HG03378 (cell line): ENCODE results near the gene POP7.
"Not testable (repeated sequence)": the region's sequence is repeated elsewhere in the genome, so short reads cannot be mapped to it uniquely, and the experiment has no call there.

Experiments
- ATAC-seq: cut with Tn5 transposase; IDR thresholded peaks from one replicate; pipeline ENCODE4 v1.9.1; 2021; ENCODE audit warnings: mild to moderate bottlenecking, moderate library complexity; ENCODE audit not compliant: unreplicated experiment

The POP7 gene

DNA sequence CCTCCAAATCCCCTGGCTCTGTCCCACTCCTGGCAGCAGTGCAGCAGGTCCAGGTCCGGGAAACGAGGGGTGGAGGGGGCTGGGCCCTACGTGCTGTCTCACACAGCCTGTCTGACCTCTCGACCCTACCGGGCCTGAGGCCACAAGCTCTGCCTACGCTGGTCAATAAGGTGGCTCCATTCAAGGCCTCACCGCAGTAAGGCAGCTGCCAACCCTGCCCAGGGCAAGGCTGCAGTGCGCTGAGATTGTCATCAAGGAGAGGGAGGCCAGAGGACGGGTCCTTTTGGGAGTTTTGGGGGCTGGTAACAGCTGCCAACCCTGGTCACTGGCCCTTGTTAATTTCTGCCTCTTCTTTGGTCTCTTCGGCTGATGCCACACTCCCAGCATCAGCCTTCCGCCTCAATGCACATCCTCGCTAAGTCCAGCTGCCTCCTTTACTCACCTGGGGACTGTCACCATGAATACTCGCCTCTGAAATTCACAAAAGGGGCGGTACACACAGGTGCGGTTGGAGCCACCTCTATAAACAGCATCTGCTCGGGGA lies 17.9 kb downstream of the POP7 start:
- no peak for ATAC-seq

DNA sequence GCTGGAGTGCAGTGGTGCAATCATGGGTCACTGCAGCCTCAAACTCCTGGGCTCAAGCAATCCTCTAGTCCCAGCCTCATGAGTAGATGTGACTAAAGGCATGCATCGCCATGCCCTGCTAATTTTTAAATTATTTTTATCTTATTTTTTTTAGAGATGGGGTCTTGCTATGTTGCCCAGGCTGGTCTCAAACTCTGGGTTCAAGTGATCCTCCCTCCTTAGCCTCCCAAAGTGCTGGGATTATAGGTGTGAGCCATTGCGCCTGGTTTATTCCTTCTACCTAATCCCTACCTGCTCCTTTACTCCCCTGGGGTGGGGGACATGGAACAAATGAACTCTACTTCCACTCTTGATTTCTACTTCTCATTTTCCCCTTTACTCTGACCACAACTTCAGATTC lies 18.4 kb downstream of the POP7 start:
- ATAC-seq: not testable (repeated sequence)

DNA sequence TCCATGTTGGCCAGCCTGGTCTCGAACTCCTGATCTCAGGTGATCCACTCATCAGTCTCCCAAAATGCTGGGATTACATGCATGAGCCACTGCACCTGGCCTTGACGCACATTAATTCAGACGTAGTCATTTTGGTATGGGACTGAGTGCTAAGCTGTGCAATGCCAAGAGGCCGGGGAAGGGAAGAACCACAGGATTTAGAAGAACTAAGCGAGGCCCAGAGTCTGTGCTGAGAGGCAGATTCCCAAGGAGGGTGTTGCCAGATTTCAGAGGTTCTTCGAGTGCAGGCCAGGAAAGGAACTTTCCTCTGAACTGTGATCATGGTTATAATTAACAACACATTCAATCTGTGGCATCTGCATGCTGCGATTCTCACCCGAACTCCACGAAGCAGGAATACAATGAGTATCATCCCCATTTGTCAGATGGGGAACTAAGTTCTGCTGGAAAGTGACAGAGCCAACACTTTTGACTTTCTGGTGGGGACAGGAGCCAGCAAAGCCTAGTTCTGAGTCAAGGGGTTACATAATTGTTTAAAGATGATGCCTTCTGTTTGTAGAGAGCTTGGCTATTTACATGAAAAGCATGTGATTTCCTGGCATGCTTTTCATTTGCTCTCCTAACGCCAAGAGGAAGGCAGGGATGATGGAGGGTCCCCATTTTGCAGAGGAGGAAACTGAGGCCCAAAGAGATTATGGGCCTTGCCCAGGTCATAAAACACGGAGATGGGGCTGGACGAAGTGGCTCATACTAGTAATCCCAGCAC lies 21.3 kb downstream of the POP7 start:
- ATAC-seq: no peak

DNA sequence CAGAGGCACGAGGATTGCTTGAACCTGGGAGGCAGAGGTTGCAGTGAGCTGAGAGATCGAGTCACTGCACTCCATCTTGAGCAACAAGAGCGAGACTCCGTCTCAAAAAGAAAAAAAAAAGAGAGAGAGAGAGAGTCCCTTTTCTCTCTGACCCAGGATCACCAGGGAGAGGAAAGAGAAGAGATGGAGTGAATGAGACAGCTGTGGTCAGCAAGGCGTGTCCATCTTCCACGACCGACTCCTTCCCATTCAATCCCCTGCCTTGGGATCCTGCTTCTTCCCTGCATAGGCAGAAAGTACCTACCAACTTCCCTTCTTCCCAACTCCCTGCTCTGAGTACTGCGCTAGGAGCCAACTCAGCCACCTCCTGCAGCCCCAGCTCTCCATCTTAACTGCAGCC lies 22.3 kb downstream of the POP7 start:
- ATAC-seq: no peak

DNA sequence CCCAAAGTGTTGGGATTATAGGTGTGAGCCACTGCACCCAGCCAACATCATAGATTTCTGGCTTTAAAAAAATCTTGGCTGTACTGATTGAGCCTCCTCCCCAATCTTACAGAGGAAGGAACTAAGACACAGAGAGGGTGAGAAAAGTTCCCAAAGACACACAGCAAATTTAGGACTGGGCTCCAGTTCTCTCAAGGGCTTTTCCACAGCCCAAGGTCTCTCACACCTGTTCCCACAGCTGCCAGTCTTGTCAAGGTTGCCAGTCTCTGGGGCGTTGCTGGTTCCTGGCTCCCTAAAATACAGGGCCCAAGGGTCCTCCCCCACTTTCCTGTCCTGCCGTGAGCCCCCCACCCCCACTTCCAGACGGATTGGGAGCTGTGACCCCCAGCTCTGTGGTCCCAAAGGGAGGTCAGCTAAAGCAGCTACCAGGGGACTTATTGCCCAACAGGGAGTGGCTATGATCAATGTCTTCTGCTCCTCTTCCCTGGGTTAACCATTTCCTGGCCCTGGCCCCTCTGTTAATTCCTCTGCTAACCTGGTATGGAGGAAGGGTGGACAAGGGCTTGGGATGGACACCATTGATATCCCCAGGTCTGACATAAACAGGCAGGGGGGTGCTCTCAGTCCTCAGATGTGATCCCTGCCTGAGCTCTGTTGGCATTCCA lies 24.3 kb downstream of the POP7 start:
- no peak for ATAC-seq

DNA sequence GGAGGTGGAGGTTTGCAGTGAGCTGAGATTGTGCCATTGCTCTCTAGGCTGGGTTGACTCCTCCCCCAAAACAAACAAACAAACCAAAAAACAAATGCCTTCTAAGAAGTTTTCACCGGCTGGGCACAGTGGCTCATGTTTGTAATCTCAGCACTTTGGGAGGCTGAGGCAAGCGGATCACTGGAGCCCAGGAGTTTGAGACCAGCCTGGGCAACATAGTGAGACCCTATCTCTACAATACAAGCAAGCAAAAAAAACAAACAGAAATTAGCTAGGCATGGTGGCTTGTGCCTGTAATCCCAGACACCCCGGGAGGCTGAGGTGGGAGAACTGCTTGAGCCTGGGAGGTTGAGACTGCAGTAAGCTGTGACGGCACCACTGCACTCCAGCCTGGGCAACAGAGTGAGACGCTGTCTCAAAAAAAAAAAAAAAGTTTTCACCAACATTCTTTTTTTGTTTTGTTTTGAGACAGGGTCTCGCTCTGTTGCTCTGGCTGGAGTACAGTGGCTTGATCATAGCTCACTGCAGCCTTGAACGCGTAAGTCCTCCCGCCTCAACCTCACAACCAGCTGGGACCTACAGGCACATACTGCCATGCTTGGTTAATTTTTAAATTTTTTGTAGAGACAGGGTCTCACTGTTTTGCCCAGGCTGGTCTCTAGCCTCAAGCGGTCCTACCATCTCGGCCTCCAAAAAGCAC lies 26.2 kb downstream of the POP7 start:
- ATAC-seq: no peak

DNA sequence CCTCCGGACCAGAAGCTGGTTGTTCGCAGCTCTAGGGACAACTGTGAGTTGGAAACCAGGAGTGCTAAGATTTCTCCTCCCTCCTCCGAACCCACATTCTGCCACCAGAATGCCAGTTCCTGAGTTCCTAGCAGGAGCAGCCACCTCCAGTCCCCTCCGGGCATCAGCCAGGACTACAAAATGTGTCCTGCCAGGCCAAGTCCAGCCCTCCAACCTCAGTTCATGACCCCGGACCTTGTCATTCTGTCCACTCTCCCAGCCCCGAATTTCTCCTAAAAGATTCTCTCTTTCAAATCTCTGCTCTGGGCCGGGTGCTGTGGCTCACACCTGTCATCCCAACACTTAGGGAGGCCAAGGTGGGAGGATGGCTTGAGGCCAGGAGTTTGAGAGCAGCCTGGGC lies 29.8 kb downstream of the POP7 start:
- ATAC-seq: no peak

DNA sequence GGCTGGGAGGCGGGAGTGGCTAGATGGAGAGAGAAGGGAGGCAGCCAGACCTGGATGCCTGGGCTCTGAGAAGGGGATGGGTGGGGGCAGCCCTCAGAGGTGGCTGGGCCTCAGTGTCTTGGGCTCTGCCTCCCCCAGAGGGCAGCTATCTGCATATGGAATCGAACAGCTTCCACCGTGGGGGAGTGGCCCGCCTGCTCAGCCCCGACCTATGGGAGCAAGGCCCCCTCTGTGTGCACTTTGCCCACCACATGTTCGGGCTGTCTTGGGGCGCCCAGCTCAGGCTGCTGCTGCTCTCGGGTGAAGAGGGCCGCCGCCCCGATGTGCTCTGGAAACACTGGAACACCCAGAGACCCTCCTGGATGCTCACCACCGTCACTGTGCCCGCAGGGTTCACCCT lies 30.8 kb downstream of the POP7 start:
- no peak for ATAC-seq

DNA sequence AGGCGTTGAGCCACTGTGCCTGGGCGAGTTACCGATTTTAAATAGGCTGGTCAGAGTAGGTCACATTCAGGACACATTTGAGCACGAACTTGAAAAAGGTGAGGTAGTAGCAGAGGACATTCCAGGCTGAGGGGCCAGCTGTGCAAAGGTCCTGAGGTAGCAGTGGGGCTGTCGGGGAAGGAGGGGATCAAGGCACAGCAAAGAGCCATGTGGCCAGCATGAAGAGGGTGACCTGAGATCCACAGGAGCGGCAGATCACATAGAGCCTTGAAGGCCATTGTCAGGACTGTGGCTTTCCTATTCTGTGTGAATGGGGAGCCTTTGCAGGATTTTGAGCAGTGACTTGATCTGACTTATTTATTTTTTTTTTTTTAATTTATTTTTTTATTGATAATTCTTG lies 34.0 kb downstream of the POP7 start:
- ATAC-seq: no peak

DNA sequence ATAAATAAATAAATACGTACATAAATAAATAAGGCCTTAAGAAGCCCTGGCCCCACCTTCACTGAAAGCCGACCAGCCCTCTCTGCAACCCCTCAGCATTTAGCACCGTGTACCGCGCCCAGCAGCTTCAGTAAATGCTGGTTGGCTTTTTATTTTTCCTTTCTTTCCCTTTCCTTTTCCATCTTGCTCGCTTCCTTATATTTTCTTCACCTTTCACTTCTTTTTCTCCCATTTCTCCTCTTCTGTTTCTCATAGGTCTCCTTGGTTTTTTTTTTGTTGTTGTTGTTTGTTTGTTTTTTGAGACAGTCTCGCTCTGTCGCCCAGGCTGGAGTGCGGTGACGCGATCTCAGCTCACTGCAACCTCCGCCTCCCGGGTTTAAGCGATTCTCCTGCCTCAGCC lies 38.7 kb downstream of the POP7 start:
- ATAC-seq: no peak

DNA sequence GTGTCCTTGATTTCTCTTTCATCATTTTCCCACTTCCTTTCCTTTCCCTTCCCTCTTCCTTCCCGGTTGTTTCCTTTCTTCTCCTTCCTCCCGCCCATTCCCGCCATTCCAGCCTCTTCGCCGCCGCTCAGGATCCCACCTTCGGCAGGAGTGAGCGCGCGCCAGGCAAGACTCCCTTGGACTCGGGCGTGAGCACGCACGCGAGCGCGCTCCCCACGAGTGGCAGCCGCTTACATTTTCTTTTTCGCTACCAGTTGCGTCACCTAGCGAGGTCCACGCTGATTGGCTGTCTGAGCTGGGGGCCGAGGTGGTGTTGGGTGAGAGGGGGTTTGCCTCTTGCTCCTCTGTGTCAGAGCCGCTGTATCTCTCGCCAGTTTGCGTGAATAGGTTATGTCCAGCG lies 39.3 kb downstream of the POP7 start:
- ATAC-seq: no peak

DNA sequence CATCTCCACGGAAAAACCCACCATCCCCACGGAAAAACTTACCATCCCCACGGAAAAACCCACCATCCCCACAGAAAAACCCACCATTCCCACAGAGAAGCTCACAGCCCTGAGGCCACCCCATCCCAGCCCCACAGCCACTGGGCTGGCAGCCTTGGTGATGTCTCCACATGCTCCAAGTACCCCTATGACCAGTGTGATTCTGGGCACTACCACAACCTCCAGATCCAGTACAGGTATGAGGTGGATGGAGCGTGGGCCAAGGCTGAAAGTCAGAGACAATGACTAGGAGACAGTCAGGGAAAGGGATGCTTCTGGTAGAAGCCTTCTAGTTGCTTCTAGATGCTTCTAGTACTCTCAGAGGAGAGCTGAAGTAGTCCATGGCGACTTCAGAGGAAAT lies 47.1 kb downstream of the POP7 start:
- no peak for ATAC-seq

DNA sequence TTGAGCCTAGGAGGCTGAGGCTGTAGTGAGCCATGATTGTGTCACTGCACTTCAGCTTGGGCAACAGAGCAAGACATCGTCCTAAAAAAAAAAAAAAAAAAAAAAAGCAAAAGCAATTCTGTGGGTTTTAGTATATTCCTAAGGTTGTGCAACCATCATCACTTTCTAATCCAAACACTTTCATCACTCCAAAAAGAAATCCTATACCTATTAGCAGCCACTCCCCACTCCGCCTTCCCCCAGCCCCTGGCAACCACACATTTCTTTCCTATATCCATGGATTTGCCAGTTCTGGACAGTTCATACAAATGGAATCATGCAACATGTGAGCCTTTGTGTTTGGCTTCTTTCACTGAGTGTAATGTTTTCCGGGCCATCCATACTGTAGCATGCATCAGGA lies 47.8 kb downstream of the POP7 start:
- ATAC-seq: no peak
